ENCODE data around the gene ALS2CL.
A peak's percentile ranks its signal among the peaks of the same experiment; 100 is the strongest.
"Not testable (repeated sequence)": the region's sequence is repeated elsewhere in the genome, so short reads cannot be mapped to it uniquely, and the experiment has no call there.

The ALS2CL gene, protein sequence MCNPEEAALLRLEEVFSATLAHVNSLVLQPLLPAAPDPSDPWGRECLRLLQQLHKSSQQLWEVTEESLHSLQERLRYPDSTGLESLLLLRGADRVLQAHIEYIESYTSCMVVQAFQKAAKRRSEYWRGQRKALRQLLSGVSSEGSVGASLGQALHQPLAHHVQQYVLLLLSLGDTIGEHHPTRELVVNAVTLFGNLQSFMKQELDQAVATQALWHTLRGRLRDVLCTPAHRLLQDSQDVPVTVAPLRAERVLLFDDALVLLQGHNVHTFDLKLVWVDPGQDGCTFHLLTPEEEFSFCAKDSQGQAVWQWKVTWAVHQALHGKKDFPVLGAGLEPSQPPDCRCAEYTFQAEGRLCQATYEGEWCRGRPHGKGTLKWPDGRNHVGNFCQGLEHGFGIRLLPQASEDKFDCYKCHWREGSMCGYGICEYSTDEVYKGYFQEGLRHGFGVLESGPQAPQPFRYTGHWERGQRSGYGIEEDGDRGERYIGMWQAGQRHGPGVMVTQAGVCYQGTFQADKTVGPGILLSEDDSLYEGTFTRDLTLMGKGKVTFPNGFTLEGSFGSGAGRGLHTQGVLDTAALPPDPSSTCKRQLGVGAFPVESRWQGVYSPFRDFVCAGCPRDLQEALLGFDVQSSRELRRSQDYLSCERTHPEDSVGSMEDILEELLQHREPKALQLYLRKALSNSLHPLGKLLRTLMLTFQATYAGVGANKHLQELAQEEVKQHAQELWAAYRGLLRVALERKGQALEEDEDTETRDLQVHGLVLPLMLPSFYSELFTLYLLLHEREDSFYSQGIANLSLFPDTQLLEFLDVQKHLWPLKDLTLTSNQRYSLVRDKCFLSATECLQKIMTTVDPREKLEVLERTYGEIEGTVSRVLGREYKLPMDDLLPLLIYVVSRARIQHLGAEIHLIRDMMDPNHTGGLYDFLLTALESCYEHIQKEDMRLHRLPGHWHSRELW

GRCh38 chr3:46693038-46693891, at the start of gene ALS2CL:
TSS of gene ALS2CL (minus strand) at chr3:46693679. CDS start at chr3:46689440, 4,239 bp downstream.
- peak; percentile 83 for DNase-seq

DNA sequence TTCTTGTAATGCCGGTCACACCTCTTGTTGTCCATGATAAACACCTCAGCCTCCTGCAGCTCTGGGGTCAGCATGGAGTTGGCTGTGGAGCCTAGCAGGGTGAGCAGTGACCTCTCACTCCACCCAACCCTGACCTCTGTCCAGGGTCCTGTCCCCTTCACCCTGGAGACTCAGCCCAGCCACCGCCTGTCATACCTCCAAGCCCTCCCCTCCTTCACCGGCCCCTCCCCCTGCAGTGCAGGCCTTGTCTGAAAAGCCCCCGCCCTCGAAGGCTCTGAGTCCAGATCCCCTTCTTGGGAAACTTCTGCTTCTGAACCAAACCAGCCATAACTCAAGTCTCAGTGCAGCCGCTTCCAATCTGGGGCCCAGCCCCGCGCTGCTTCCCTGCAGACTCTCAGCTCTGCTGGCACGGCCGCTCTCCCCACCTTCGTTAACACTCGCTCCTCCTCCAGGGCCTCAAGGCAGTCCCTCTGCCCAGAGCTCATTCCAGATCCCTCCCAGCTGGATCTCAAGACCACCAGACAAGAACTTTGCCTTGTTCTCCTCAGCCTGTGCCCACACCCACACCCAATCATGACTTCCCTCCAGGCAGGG, 49.6 kb upstream of the ALS2CL start:
- no peak for DNase-seq

GRCh38 chr3:46739565-46739964, 46.1 kb upstream of the ALS2CL start:
- DNase-seq: not testable (repeated sequence)

DNA sequence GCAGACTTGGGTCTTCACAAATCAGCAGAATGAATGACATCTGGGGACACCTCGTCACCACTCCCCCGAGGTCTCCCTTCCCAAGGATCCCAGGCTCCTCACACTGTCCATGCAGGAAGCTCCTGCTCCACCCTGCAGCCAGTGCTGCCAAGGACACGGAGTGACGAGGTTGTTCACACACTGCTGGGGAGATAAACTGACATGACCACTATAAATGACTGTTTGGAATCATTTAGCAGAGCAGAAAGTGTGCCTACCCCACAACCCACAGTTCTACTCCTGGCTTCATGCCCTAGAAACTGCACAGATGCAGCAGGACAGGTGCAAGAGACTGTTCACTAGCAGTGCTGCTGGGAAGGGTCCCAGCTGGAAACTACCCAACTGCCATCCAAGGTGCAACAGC, 43.9 kb upstream of the ALS2CL start:
- no peak for DNase-seq

DNA sequence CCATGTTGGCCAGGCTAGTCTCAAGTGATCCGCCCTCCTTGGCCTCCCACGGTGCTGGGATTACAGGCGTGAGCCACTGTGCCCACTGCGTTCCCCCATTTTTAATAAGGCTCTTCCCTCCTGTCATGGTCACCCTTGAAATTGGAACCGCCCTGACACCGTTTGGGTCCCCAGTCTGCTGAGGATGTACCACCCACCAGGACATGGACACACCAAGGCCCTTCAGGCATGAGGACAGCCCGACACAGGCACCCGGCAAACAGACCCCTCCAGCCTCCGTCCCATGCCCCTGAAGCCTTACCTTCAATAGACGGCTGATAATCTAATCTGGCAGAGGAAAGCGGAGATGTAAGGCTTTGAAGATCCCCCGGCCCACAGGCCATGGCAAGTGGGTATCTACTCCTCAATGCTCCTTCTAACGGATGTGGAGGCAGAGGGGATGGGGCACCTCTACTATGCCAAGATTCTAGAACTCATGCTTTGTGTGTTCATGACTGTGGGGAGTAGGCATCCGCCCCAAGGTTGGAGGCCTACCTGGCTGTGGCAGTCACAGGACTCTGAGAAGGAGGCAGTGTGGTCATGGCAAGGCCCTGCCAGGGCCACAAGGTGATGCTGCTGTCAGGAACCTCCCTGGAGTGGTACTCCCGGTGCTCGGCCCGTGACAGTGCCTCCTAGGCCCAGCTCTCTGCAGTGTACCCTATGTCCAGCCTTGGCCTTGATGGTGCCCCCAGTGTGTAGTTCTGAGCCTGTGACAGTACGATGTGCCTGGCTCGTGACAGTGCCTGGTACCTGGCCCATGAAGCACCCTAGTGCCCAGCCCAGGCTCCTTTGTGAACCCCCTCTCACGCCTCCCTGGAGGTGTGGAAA, 42.8 kb upstream of the ALS2CL start:
- DNase-seq: no peak

DNA sequence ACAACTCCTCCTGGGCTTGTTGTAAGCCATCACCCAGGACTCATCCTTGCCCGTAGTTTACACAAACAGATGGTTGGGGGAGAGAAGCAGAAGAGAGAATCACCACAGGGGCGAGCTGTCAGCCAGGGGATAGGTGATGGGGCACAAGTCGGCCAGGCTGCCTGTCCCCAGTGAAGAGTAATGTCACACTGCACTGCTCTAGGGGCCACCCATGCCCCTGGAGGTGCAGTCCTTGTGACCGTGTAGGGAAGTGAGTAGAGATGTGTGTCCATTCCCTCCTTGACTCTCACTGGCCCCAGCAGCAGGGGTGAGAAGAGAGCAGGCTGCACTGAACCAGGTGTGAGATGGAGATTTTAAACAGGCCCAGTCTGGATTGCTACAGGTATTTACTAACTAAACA, 41.3 kb upstream of the ALS2CL start:
- DNase-seq: no peak

DNA sequence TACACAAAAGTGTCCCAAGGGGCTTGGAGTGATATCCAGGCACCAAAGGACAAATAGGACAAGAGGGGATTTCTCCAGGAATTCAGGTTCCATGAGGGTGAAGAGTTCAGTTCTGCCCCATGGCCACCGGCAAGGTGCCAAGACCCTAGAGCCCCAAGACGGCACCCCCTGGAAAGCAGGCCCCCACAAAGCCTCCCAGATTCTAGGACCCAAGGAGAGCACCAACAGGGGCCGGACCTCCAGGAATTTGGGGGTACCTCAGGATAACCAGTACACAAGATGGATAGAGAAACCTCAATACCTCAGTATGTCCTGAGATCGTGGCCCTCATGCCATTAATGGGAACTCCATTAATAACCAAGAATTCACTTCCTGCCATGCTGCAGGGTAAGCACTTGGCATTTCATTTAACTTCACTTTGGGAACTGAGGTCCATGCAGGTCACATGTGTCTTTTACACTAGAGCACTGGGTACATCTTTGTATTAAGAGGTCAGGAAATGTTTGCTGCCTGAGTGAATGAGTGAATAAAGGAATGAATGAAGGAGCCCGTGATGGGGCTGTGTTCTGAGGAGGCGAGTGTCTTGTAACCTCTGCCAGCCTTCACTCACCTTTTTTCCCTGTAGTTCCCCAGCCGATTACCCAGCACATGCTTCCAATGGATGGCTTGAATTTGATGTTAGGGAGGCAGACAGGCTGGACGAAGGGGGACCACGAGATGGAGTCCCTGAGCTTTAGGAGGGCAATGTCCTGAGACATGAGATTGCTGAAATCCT, 39.7 kb upstream of the ALS2CL start:
- no peak for DNase-seq

DNA sequence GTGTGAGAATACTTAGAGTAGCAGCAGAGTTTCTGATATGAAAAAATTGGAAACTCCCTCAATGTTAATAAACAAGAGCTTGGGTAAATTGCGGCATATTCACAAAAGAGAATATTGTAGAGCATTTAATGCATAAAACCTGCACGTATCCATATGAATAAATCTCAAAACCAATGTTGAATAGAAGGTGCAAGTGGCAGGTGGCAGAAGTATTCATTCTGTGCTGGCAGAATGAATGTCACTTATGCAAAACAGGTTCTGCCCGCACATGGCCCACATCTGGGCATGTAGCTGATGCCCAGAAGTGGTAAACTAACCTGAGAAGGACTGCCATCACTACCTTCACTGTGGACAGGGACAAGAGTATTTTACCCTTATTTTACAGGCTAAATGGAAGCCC, 38.3 kb upstream of the ALS2CL start:
- DNase-seq: no peak

GRCh38 chr3:46730819-46731218, 37.3 kb upstream of the ALS2CL start:
- DNase-seq: no peak

DNA sequence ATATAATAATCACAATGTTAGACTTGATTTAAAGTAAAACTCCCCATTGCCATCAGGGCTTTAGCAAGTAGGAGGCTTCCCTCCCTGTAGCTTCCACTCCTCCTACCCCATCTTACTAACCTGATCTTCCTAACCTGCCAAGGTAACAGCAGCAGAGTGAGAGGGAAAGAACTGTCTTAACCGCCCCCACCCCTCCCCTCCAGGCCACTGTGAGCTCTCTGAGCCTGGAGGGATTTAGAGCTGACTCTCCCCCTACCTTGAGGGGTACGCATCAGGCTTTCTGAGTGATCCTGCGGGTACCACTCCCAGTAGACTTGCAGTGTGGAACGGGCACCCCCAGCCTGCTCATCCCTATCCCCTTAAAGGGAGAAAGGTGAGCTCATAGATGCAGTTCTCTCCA, 35.6 kb upstream of the ALS2CL start:
- DNase-seq: no peak

GRCh38 chr3:46725621-46726314, 32.3 kb upstream of the ALS2CL start:
- DNase-seq: no peak

DNA sequence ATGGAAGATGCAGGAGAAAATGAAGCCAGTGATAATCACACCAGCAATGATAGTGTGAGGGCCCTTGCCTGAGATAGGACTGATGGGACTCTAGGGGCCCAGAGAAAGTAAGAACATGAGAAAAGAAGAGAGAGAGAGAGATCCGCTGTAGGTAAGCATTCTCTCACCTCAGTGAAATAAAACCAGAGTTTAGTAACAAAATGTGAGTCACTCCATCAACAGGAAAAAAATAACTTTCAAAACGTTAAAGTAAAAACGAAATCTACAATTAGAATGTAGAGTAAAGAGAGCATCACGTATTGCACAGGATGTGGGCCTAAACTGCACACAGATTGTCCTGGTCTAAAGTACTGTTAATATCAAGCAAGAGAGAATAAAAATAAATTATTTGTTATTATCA, 30.9 kb upstream of the ALS2CL start:
- no peak for DNase-seq

- no peak for DNase-seq
These were observed 29.0 kb upstream of the ALS2CL start for GRCh38 chr3:46722443-46722842.

GRCh38 chr3:46721009-46721408, 27.5 kb upstream of the ALS2CL start:
- no peak for DNase-seq

DNA sequence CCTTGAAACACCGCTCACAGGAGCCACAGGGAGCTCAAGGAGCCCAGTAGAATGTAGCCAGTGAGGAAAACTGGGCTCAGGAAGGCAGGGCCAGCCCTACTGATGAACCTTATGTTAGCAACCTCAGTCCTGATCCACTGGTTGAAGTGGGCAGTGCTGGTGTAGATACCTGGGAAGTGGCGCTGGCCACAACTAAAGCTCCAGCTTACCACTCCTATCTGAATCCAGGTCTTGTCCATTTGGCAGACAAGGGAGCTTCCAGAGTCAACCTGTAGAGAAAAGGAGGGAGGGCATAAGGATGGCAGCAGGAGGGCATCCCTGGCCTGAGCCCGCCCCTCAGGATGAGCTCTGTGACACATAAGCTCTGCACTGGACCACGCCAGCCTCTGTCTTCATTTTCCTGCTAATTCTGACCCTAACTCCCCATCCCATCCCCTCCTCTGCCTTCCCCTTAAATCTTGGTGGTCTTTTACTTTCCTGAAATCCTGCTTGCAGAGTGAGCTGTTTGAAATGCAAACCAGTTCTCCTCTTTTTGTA, 26.3 kb upstream of the ALS2CL start:
- DNase-seq: no peak

- DNase-seq: no peak
These were observed 25.6 kb upstream of the ALS2CL start for GRCh38 chr3:46719044-46719565.

GRCh38 chr3:46717447-46718231, 24.2 kb upstream of the ALS2CL start, which contains the start of gene PRSS50:
TSS of gene PRSS50 (minus strand) at chr3:46717869. CDS start at chr3:46717824, 45 bp downstream.
- DNase-seq: peak; percentile 43

Measured in activated T-cell treated with anti-CD3 and anti-CD28 coated beads, Interleukin-2, amount 50 U/mL, for 1 hour (primary cell).